Measurements from ENCODE around the gene ZNF582. TPM values are rescaled to one million over a fixed set of nuclear protein-coding genes. Genes with fewer than 3 reads are reported as not detected.

The ZNF582 gene
- total RNA-seq, 1 donor from 2014 or later = 6.6 TPM

- Mint-ChIP-seq H3K4me3 (ENCODE audit: low read depth) (no peak overlapping the region), H3K27ac (no peak overlapping the region), H3K27me3 (no peaks in the 10 kb centered on the region), H3K4me1 (ENCODE audit: low read depth) (no peaks in the 10 kb centered on the region), H3K9me3 (ENCODE audit: low read depth) (peaks cover 19% of the 10 kb centered on the region), H3K36me3 (ENCODE audit: insufficient read depth) (no peaks in the 10 kb centered on the region)
- TF ChIP-seq CTCF (IDR thresholded peaks at IDR 0.05; ENCODE audit: unreplicated experiment) = peak; percentile 81
- peak; percentile 16 for DNase-seq (ENCODE audit: low spot score, unreplicated experiment)
Observed at GRCh38 chr19:56333506-56333905, 59.8 kb downstream of the ZNF582 start.

Other genes starting within 250 kb of the ZNF582 start
- not detected in 2 replicates for gene GALP, start 217.5 kb downstream of the ZNF582 start, total RNA-seq
- gene ZSCAN5B, start 195.8 kb downstream of the ZNF582 start, total RNA-seq = not detected in 2 replicates
- not detected in 2 replicates for gene ZSCAN5C, start 191.3 kb downstream of the ZNF582 start, total RNA-seq
- not detected in 2 replicates for gene EDDM13, start 120.8 kb downstream of the ZNF582 start, total RNA-seq
- gene ZSCAN5A, start 78.7 kb downstream of the ZNF582 start, total RNA-seq = 15.3 and 19.1 TPM in 2 replicates
- 10.1 and 11.3 TPM in 2 replicates for gene ZNF583, start 10.8 kb upstream of the ZNF582 start, total RNA-seq
- gene ZNF667, start 83.8 kb upstream of the ZNF582 start, total RNA-seq = not detected in 2 replicates
- gene ZNF471, start 114.3 kb upstream of the ZNF582 start, total RNA-seq = not detected in 2 replicates
- gene ZFP28, start 145.4 kb upstream of the ZNF582 start, total RNA-seq = 12.1 and 12.9 TPM in 2 replicates
- gene ZNF470, start 173.9 kb upstream of the ZNF582 start, total RNA-seq = 8.0 and 9.0 TPM in 2 replicates
- 16.9 and 17.1 TPM in 2 replicates for gene ZNF71, start 201.8 kb upstream of the ZNF582 start, total RNA-seq
- 0.72 and 0.80 TPM in 2 replicates for gene SMIM17, start 249.6 kb upstream of the ZNF582 start, total RNA-seq

All from progenitor cell of endocrine pancreas (in vitro differentiated cells).